ENCODE results near the gene SLC9A3. TPM values are rescaled to one million over a fixed set of nuclear protein-coding genes. Genes with fewer than 3 reads are reported as not detected.

The SLC9A3 gene
- 0.98 and 1.1 TPM in 2 replicates for total RNA-seq

GRCh38 chr5:524234-524972 lies at the start of gene SLC9A3:
Gene SLC9A3 (minus strand): TSS chr5:524449.

DNA sequence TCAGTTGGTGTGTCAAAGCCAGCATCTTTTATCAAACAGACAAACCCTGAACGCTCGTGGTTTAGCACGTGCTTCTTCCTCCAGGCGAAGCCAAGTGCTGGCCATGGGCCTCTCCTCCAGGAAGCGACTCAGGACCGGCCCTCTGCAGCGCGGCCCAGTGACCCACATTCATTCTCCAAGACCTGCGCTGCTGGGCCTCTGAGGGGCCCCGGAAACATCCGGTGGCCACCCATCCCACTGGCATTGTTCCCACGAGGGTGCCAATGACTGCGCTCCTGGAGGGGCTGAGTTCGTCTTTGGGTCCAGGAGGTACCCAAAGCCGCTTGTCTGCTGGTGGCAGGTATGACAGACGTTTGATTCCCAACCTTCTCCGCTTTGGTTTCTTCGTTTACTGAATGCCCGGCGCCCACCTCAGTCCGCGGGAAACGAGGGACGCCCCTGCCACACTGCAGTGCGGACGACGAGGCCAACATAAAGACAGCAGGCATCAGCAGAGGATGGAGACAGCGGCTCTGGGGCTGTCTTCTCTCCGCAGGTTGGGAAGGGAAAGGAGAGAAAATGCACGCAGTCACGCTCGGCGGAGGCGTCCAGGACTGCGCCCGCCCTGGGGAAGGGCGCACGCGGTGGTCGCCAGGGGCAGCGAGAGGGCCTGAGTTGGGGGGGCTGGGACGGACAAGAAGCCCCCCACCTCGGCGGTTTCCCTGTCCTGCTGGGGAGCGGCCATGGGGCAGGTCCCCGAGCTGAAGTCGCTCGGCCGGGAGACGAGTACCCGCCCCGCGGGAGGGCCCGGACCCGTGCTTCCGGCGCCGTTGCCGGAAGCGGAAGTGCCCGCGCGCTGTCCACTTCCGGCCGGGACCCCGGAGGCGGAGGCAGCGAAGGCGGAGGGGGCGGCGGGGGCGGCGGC lies 81.7 kb downstream of the SLC9A3 start, which contains the start of gene EXOC3:
Gene EXOC3 (plus strand): TSS at position 842 of the 904 bp plus-strand sequence. CDS start 3,030 bp downstream, outside the sequence.

Small RNA genes within 50 kb of the gene (small RNA-seq; reads per million reads assigned to genes)
- not detected for gene MIR4456

Other genes with a start within 250 kb of the SLC9A3 start
- gene AHRR, start 202.7 kb downstream of the SLC9A3 start, total RNA-seq = 21.3 and 26.4 TPM in 2 replicates
- 31.6 and 32.3 TPM in 2 replicates for gene EXOC3, start 81.3 kb downstream of the SLC9A3 start, total RNA-seq
- 3.7 and 7.0 TPM in 2 replicates for gene CEP72, start 87.9 kb upstream of the SLC9A3 start, total RNA-seq
- gene TPPP, start 168.9 kb upstream of the SLC9A3 start, total RNA-seq = 0.20 TPM in 1 of 2 replicates, not detected in the other